CD4-positive, alpha-beta T cell treated with Interleukin-15 for 4 hours (primary cell): Measurements from ENCODE around the gene LRIG1.

Source experiments
- DNase-seq: peaks from one replicate; pipeline ENCODE4 v3.0.0-alpha.2; 2020; ENCODE audit warnings: low spot score

LRIG1 gene

DNA sequence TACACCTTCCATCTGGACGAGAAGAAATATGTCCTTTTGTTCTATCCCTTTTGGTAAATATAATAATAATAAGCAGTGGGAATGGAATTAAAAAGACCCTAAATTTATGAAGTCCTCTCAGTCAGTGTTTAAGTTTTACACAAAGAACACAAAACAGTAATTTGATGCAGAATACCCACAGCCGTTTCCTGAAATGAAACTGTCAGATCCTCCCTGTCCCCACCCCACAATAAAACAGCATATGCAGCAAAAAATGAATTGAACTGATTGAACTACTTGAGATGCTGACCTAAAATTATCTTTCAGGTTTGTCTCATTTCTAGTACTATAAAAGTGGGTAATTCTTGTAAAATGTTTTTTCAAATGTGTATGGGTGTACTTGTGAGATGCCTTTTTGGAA, 2.2 kb upstream of the LRIG1 start:
- DNase-seq: no peak

DNA sequence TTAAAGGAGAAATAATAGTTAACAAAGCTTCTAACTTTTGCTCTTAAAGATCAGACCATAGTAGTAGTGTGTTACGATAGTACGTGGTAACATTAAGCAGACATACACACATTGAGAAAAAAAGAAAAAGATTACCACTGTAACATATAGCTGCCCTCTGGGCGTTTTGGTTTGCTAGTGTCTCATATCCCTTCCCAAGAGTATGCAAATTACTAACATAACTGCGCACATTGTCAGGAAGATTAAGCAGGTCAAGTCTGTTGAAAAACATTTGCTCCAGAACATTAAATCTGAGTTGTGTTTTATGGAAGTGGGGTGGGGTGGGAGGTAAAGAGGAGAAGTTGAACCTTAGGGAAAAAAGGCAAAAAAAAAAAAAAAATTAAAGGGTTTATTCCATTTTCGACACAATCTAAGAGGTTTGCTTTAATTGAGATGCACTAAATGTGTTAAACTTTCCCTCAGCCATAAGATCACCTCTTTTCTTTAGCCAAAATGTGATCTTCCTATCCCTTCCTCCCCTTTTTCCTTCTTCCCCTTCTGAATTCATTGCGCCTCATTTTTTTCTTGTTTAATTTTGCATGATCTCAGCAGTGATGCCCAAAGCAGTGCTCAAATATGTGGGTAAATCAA, 1.5 kb upstream of the LRIG1 start:
- no peak for DNase-seq

DNA sequence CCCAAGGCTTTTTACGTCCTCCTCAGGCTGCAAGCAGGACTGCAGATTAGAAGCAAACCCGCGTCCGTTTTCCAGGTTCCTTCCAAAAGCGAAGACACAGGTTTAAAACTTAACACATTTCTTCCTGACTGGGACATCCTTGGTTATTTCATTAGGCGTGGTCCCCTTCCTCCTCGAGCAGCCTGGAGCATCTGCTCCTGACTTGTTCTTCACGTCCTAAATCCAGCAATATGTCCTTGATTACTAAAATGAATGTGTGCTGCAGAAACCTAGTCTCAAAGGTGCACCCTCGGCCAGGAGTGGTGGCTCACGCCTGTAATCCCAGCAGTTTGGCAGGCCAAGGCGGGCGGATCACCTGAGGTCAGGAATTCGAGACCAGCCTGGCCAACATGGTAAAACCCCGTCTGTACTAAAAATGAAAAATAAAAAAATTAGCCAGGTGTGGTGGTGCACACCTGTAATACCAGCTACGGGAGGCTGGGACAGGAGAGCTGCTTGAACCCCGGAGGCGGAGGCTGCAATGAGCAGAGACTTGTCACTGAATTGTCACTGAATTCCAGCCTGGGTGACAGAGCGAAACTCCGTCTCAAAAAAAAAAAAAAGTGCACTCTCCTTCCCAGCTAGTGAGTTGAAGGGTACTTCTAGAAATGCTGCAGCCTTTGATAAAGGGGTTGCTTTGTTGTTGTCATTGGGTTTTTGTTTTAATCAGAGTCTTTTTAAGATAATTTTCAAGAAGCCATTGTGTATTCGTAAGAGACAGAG, 842 bp upstream of the LRIG1 start:
- DNase-seq: no peak

DNA sequence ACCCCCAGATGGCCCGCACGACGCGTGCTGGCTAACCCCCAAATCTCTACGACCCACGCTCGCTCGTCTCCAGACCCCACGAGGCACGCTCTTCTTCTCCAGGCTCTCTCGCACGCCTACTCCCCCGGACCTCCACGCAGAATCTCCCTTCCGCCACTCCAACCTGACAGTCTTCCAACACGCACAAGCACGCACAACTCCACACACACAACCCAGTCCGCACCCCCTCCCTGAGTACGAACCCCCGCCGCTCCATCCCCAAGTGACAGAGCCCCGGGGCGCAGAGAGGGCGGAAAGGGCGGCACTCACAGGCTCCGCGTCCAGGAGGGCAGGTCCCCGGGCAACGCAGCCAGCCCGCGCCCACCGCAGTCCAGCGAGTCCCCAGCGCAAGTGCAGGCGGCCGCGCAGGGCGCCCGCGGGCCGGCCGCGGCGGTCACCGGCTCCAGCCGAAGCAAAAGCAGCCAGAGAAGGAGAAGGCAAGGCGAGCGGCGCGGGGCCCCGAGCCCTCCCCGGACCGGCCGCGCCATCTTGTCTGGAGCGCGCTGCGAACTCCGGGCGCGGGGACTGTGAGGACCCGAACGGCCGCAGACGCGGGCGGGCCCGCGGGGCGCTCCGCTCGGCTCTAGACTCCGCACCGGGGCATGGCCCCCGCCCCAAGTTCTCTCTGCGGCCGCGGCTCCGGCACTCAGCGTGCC, 794 bp downstream of the LRIG1 start:
- DNase-seq: no peak

DNA sequence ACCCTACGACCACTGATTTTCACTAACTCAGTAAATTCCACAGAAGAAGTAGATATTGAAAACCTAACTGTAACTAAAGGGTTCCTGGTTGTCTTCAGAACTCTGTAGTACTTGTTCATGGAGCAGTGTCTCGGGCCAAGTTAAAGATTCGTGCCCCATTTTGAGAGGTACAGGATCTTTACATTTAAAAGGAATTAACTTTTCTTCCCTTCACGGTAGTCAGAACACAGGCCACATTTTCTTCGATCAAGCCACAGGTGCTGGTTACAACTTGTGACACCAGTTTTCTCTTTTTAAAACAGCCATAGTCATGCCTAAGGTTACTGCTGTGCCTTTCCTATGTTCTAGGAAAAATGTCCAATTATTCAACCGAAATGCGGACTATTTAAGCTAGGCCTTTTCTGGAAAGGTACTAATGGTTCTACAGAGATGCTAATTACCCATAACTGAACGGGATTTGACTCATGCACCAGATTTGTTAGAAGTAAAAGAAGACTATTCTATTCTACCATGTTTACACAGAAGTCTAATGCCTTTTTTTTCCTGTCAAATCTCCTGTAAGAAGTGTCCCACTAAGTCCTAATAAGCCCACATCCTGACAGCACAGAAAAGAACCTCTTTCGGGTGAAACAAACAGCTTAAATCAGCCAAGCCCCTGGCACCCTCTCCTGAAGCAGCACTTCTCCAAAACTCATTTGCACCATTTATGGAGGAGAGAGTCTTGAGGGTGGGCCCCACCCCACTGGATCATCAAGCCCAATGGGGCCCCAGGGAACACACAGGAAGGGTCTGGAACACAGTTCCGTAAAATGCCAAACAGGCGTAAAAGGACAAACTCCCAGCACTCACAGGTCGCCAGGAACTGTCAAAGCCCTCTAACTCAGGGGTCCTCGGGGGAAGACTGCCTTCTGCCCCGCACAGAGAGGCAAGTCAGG, 1.9 kb downstream of the LRIG1 start:
- no peak for DNase-seq

DNA sequence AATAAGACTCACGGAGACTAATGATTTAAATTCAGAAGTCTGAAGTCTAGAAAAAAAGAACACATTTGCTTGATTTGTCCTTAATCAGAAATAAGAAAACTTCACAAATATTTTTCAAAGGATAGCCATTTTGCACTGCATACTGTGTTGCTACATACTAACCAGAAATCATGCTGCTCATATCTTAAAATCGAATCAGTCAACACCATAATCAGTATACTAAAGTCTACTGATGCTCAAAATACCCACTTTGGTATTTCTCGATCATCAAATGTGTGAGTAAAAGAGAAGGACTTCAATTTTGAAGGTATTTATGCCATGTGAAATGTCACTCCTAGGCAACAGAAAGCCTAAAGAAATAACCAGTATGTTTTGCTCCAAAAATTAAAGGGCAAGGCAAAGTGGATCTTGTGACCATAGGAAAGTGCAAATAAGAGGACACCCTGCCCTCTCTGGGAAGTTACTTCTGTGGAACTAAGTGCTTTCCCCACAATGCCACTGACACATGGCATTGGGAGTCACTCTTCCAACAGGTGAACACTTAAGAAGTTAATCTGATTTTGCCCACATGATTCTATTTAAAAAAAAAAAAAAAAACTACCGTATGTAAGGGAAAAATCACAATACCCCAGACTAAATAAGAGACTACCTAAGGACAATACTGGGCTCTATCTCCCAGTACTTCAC, 2.7 kb downstream of the LRIG1 start:
- DNase-seq: no peak

DNA sequence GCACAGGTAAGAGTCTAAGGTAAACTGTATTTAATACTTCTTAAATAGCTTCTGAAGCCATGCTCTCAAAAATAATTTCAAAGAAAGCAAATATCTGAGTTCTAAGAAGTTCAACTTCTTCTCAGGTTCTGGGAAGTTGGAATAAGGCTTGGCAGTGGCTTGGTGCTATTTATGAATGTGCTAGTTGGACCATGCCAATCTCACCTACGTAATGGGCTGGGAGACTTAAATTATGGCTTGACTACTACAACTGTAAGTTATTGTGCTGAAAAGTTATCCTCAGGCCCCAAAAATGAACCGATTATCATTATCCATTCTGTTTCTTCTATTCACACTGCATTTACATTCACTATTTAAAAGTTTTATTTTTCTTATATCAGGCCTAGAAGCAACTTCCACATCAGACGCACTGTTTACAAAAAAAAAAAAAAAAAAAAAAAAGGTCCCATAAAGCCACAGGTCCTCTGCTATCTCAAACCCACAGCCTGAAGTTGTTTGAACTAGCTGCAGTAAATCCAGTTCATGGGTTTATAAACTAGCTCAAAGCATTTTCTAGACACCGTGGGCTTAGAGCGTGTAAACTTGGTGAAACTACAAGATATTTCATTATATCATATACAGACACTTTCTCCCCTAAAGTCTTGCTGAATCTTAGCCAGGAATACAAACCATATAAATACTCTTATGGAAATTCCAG, 3.4 kb downstream of the LRIG1 start:
- no peak for DNase-seq

DNA sequence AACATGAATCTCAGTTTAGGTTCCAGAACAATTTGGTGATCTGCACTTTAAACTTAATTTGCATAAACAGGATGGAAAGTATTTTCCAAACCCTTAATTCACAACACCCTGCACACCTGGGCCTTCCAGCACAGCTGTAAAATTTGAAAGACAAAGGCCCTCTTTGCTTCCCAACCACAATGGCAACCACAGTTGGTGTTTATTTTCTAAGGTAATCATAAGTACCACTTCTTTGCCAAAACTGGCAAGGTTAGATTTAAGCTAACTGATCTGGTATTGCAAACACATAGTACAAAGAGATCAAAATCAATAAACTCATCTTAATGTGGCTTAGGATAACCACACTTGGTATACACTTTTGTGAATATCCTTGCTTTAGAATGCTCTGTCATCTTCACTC, 4.1 kb downstream of the LRIG1 start:
- DNase-seq: no peak

DNA sequence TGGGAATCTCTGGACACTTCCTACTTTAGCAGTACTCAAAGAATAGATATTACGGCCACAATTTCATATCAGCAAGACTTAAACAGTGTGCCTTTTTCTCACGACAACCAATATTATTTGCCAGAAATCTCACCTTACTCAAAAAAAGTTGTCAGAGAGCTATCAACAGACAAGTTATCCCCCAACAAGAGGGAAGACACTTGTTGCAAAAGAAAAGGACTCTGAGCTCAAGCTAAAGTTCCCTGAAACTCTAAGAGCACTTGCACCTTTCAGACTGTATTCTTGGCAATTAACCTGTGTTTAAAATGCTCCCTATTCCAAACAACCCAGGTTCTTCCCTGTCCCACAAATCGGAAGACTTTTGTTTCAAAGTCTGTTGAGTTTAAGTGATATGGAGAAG, 4.5 kb downstream of the LRIG1 start:
- DNase-seq: no peak

DNA sequence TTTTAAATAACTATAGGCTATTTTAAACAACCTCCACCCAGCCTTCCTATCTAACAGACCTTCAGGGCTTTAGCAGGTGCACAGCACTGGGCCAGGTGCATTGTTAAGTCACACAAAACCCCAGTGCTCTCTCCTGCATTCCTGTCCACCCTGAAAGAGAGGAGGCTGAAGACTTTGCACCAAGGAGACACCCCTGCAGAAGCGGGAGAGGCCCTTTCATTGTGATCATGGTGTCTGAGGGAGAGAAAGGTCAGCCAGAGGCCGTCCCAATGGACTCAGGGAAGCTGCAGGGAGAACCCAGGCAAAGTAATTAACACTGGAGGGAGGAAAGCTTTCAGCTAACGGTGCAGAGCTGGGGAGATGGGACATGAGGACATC, 5.2 kb downstream of the LRIG1 start:
- no peak for DNase-seq

DNA sequence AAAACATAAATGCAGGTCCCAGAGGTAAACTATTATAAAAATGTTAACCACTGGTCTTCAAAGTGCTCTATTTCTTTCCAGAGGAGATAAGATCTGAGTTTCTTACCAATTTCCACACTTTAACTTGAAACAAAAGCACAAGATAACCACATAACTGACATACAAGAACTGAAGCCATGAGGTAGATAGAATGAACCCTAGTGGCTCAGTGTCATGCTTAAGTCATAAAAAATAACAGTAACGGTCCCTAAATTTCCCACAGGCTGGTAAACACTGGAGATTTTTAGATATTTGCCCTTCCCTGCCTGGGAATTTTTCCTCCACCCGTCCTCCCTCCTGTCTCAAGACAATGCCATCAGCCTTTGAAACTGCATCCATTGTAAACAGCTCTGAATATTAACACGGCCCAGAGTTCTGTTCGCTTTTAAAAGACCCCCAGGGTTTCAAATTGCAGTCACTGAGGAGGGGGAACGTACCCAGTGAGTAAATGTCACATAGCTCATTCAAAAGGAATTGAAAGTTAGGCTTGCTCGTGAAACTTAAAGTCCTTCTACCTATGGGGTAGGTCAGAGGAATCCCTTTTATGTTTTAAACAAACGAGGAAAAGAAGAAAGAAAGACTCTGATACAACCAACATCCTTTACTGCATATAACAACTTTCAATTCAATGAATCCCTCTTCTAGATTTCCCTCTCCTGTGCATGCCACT, 5.7 kb downstream of the LRIG1 start:
- no peak for DNase-seq

DNA sequence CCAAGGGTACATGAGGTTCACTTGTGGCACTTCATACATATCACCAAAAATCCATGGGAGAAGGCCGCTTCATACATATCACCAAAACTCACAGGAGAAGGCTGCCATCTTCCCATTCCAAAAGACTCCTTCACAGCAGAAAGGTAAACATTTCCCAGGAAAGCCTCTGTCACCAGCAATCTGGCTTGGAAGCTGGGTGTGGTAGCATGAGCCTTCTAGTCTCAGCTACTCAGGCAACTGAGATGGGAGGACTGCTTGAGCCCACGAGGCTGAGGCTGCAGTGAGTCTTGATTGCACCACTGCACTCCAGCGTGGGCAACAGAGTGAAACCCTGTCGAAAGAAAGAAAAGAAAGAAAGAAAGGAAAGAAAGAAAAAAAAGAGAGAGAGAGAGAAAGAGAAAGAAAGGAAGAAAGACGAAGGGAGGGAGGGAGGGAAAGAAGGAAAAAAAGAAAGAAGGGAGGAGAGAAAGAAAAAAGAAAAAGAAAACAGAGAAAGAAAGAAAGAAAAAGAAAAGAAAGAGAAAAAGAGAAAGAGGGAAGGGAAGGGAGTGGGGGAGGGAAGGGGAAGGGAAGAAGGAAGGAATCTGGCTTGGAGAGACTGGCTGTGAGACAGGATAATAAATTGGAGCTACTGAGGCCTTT, 7.2 kb downstream of the LRIG1 start:
- no peak for DNase-seq

DNA sequence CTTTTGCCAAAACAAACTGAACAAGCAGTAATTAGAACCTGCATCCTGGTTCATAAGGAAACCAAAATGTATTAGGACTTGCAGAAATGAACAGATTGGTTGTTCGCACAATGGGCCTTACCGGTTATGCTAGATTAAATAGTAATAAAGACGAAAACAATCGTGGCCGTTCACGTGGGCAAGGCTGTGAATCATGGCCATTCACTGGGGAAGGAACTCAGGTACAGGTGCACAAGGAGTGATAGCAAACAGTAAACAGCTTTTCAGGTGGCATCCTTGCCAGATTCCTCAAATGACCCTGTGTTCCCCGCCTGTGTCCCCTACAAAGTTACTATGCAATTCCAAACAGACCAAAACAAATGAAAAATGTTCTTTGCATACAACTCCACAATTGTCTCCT, 8.2 kb downstream of the LRIG1 start:
- no peak for DNase-seq

DNA sequence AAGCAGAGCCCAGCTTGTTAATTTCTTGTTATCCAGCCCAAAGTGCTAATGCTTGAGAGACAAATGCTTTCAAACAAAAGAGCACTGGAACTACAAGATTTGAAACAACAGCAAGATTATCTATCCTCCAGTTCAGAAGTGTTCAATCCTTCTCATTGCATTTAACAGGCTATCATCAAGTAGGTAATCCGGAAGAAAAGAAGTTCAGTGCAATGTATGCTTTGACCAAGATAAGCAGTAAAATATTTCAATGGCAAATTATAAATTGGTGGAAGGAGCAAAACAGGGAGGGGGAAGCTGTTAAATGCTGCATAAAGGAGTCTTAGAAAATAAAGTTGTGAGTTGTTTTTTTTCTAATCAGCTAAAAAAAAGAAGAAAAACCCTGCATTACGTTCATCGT, 8.8 kb downstream of the LRIG1 start:
- no peak for DNase-seq

DNA sequence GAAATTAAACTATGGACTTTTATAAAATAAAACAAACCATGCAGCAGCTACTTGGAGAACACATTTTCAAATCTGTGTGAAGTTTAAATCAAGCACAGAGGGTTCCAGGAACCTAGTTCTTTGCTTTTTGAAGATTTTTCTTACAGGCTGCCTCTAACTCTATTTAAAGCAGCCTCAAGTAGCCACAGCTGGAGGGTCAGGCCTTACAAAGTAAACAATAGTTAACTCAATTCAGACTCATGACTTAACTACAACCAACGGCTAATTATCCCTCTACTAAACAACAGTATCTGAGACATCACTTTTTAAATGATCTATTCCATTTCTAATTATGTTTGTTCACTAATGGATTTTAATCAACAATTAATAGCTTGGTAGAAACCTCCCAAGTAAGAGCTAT, 9.8 kb downstream of the LRIG1 start:
- DNase-seq: no peak

DNA sequence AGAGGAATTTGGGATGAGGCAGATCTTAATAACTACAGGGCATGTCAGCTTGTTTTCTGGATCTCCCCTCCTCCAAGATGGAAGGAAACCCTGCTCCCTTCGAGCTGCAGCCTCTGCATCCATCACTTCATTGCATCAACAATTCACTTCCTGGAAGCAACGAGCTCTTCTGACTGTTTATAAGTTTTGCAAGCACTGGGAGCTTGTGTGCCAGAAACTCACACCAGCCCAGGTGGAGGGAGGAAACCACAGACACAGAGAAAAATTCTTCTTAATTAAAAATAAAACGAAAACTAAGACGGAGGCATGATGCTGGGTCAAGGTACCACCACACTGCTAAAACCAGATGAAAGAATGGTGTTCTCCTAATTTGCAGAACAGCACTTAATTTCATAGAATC, 10.6 kb downstream of the LRIG1 start:
- peak; percentile 50 for DNase-seq

DNA sequence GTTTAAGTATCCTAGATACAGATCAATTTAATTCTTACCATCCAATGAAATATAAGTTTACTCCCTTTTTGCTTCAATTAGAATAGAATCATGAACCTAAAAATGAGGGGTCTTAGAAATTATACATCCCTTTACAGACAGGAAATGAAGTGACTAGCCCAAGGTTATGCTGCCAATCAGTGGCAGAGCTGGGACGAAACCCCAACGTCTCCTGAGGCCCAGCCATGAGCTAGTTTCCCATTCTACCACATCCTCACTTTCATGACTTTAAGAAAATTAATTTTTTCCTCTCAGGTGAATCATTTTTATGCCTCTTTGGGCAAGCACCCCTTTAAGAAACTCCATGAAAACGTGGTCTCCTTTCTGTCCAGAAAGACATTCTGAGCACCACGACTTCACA, 11.2 kb downstream of the LRIG1 start:
- DNase-seq: no peak

DNA sequence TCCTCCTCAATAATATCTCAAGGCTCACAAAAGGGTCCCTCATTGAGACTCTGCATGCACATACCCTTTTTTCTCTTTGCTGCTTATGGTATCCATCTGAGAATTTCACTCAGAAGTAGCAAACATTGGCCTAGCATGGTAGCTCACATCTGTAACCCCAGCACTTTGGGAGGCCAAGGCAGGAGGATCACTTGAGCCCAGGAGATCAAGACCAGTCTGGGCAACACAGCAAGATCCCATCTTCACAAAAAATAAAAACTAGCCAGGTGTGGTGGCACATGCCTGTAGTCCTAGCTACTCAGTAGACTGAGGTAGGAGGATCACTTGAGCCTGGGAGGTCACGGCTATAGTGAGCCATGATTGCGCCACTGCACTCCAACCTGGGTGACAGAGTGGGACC, 11.7 kb downstream of the LRIG1 start:
- no peak for DNase-seq

DNA sequence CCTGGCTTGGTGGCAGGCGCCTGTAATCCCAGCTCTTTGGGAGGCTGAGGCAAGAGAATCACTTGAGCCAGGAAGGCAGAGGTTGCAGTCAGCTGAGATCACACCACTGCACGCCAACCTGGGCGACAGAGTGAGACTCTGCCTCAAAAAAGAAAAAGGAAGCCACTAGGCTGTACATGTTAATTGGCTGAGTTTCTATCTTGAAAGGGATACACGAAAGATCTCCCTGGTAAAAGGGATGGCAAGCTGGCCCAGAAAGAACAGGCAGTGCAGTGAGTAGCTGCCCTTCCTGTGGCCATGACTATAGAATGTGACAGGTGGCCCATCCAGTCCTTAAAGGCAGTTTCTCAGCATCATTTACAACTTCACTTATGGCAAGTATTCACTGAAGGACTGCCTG, 12.3 kb downstream of the LRIG1 start:
- no peak for DNase-seq

DNA sequence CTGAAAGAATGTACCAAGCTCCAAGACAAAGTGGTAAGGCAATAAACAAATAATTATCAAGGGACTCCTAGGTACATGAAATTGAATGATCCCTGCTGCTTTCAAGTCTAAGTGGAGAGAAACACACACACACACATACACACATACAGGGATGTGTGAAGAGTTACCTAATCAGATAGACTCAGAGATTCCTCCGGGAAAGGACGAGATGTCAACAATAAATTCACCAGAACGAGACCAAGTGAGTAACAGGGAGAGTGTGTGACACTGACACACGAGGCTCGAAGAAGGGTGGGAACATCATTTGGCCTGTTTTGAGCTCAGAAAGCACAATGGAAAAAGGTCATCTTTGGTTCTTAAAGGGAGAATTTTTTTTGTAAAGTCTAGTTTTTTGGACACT, 13.4 kb downstream of the LRIG1 start:
- DNase-seq: no peak
